Measurements from ENCODE around the gene C14orf93.

DNA sequence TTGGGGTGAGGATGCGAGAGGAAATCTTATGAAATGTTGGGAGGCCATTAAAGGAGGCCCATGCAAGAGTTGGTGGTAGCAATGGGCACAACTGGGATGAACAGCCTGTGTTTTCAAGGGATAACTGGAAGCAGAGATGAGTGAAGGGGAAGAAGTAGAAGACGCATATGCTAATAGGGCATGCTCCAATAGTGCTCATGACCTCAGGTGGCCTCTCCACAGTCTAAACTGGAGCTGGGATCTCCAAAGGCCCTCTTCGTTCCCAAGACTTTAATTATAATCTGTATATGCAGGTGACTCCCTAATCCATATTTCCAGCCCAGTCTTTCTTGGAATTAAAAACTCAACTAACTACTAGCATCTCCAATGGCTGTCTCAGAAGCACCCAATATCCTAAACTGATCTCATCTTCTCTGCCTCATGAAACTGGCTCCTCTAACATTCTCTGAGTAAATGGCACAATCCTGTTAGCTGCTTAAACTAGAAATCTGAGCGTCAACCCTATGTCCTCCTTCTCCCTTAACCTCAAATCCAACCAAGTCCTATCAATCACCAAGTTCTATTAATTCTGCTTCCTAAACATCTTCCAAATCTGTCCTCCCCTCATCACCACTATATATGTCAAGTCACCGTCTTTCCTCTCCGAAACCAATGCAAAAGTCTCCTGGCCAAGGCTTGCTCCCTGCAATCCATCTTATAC, 24.8 kb downstream of the C14orf93 start:
- no peak for TF ChIP-seq EZH2phosphoT487 (IDR thresholded peaks at IDR 0.05; ENCODE audit: low read depth)
- TF ChIP-seq, protein P1, sequence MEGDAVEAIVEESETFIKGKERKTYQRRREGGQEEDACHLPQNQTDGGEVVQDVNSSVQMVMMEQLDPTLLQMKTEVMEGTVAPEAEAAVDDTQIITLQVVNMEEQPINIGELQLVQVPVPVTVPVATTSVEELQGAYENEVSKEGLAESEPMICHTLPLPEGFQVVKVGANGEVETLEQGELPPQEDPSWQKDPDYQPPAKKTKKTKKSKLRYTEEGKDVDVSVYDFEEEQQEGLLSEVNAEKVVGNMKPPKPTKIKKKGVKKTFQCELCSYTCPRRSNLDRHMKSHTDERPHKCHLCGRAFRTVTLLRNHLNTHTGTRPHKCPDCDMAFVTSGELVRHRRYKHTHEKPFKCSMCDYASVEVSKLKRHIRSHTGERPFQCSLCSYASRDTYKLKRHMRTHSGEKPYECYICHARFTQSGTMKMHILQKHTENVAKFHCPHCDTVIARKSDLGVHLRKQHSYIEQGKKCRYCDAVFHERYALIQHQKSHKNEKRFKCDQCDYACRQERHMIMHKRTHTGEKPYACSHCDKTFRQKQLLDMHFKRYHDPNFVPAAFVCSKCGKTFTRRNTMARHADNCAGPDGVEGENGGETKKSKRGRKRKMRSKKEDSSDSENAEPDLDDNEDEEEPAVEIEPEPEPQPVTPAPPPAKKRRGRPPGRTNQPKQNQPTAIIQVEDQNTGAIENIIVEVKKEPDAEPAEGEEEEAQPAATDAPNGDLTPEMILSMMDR (IDR thresholded peaks at IDR 0.05; ENCODE audit: low read depth, low read length): no peak

All from OCI-LY3 (cell line).